ENCODE measurements around the gene KLRC3. TPM values are rescaled to one million over a fixed set of nuclear protein-coding genes. Genes with fewer than 3 reads are reported as not detected.
"Not testable (repeated sequence)": the region's sequence is repeated elsewhere in the genome, so short reads cannot be mapped to it uniquely, and the experiment has no call there.

The KLRC3 gene
- total RNA-seq, 1 donor from 2014 or later, result not detected

GRCh38 chr12:10372559-10372958 is 47.8 kb downstream of the KLRC3 start:
- no peaks in the 10 kb centered on the region for H3K27me3 Mint-ChIP-seq (ENCODE audit: low read depth)
- no peak overlapping the region for H3K27ac Mint-ChIP-seq (ENCODE audit: unreplicated experiment)
- H3K36me3 Mint-ChIP-seq (ENCODE audit: low read depth), result peaks cover 3% of the 10 kb centered on the region
- H3K4me1 Mint-ChIP-seq, result peaks cover 18% of the 10 kb centered on the region
- no peak for DNase-seq (ENCODE audit: low read depth, low spot score)
- no peak overlapping the region for H3K4me3 Mint-ChIP-seq
- no peak for TF ChIP-seq CTCF (conservative IDR thresholded peaks at IDR 0.05)
- H3K9me3 Mint-ChIP-seq, result peaks cover 7% of the 10 kb centered on the region

GRCh38 chr12:10371893-10372535 is 48.4 kb downstream of the KLRC3 start:
- H3K36me3 Mint-ChIP-seq (ENCODE audit: low read depth); DNase-seq (ENCODE audit: low read depth, low spot score); H3K4me3 Mint-ChIP-seq; H3K27me3 Mint-ChIP-seq (ENCODE audit: low read depth); H3K9me3 Mint-ChIP-seq; H3K27ac Mint-ChIP-seq (ENCODE audit: unreplicated experiment): not testable (repeated sequence)
- peaks cover 18% of the 10 kb centered on the region for H3K4me1 Mint-ChIP-seq

- Mint-ChIP-seq H3K4me1 (peaks cover 18% of the 10 kb centered on the region), H3K4me3 (no peak overlapping the region), H3K27me3 (ENCODE audit: low read depth) (no peaks in the 10 kb centered on the region), H3K9me3 (peaks cover 4% of the 10 kb centered on the region), H3K27ac (ENCODE audit: unreplicated experiment) (no peak overlapping the region), H3K36me3 (ENCODE audit: low read depth) (peaks cover 3% of the 10 kb centered on the region)
- no peak for DNase-seq (ENCODE audit: low read depth, low spot score)
- no peak for TF ChIP-seq CTCF (conservative IDR thresholded peaks at IDR 0.05)
Measured at GRCh38 chr12:10369557-10370415, 50.6 kb downstream of the KLRC3 start.

GRCh38 chr12:10368206-10369171 is 51.9 kb downstream of the KLRC3 start:
- peaks cover 3% of the 10 kb centered on the region for H3K36me3 Mint-ChIP-seq (ENCODE audit: low read depth)
- no peaks in the 10 kb centered on the region for H3K27me3 Mint-ChIP-seq (ENCODE audit: low read depth)
- no peak overlapping the region for H3K4me3 Mint-ChIP-seq
- peaks cover 4% of the 10 kb centered on the region for H3K9me3 Mint-ChIP-seq
- TF ChIP-seq CTCF (conservative IDR thresholded peaks at IDR 0.05), result no peak
- peaks cover 18% of the 10 kb centered on the region for H3K4me1 Mint-ChIP-seq
- no peak for DNase-seq (ENCODE audit: low read depth, low spot score)
- H3K27ac Mint-ChIP-seq (ENCODE audit: unreplicated experiment), result no peak overlapping the region

- H3K4me1 Mint-ChIP-seq, result peaks cover 20% of the 10 kb centered on the region
- H3K9me3 Mint-ChIP-seq; H3K4me3 Mint-ChIP-seq; H3K27ac Mint-ChIP-seq (ENCODE audit: unreplicated experiment); DNase-seq (ENCODE audit: low read depth, low spot score); H3K36me3 Mint-ChIP-seq (ENCODE audit: low read depth); H3K27me3 Mint-ChIP-seq (ENCODE audit: low read depth): not testable (repeated sequence)
Measured at GRCh38 chr12:10367714-10368113, 52.7 kb downstream of the KLRC3 start.

GRCh38 chr12:10366875-10367274 is 53.5 kb downstream of the KLRC3 start:
- no peak for TF ChIP-seq CTCF (conservative IDR thresholded peaks at IDR 0.05)
- peaks cover 4% of the 10 kb centered on the region for H3K9me3 Mint-ChIP-seq
- no peaks in the 10 kb centered on the region for H3K27me3 Mint-ChIP-seq (ENCODE audit: low read depth)
- no peak overlapping the region for H3K4me3 Mint-ChIP-seq
- DNase-seq (ENCODE audit: low read depth, low spot score), result no peak
- H3K27ac Mint-ChIP-seq (ENCODE audit: unreplicated experiment), result no peak overlapping the region
- peaks cover 3% of the 10 kb centered on the region for H3K36me3 Mint-ChIP-seq (ENCODE audit: low read depth)
- peaks cover 22% of the 10 kb centered on the region for H3K4me1 Mint-ChIP-seq

All from neural crest cell (in vitro differentiated cells).